Astrocyte of the cerebellum (primary cell): ENCODE results near the gene PPP1R10.

ENCODE experiments used
- DNase-seq: peaks from one replicate; pipeline ENCODE4 v3.0.0-alpha.2; 2011; ENCODE audit warnings: low read depth
- H3K4me3 ChIP-seq: 2 replicates; pipeline ENCODE4 v1.5.1; 2011; ENCODE audit warnings: mild to moderate bottlenecking, low read depth, low read length, moderate library complexity
- CTCF ChIP-seq: IDR thresholded peaks from 2 replicates; pipeline ENCODE4 v1.5.1; 2012; ENCODE audit warnings: low read length, low read depth, moderate library complexity, mild to moderate bottlenecking; ENCODE audit errors: missing control alignments
- in situ Hi-C: cut with HindIII; loops from 2 replicates; pipeline ENCODE4 v1.10.0; 2017; ENCODE audit warnings: low sequenced_read_pairs

PPP1R10 gene

DNA sequence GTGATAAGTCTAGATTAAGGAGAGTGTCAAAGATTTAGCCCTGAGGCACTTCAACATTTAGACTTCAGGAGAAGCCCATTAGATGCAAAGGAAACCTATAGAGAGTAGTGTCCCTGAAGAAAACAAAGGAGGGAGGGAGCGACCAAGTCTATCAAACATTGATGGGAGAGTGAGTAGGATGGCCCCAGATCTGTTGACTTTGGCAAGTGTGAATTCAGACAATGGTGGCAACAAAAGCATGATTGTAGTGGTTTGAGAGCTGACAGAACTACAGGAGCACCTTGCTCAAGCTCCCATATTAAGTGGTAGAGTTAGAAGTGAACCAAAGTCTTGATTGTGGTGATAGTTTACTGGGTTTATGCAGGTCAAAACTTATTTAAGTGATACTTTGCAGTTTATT, 46.8 kb downstream of the PPP1R10 start:
- no peak for TF ChIP-seq CTCF
- peak overlapping the region; percentile 63 for H3K4me3 ChIP-seq
- in situ Hi-C loops = no loop called here
- no peak for DNase-seq

- TF ChIP-seq CTCF = no peak
- in situ Hi-C loops = no loop called here
- no peak overlapping the region for H3K4me3 ChIP-seq
- DNase-seq = no peak
Measured at GRCh38 chr6:30568245-30568644, 48.8 kb downstream of the PPP1R10 start.

GRCh38 chr6:30565772-30566171, 51.3 kb downstream of the PPP1R10 start:
- no peak for TF ChIP-seq CTCF
- in situ Hi-C loops = no loop called here
- no peak overlapping the region for H3K4me3 ChIP-seq
- no peak for DNase-seq

- DNase-seq = no peak
- no peak overlapping the region for H3K4me3 ChIP-seq
- in situ Hi-C loops = loop anchor here (5.0 kb wide), 1 partner anchor 48 kb away; no protein-coding TSS in a partner anchor
- TF ChIP-seq CTCF = no peak
Measured at GRCh38 chr6:30564114-30564513, 52.9 kb downstream of the PPP1R10 start.

- in situ Hi-C loops = loop anchor here (5.0 kb wide), 1 partner anchor 50 kb away; no protein-coding TSS in a partner anchor
- H3K4me3 ChIP-seq = no peak overlapping the region
- DNase-seq = no peak
- TF ChIP-seq CTCF = no peak
Measured at GRCh38 chr6:30562470-30563425, 54.3 kb downstream of the PPP1R10 start.

DNA sequence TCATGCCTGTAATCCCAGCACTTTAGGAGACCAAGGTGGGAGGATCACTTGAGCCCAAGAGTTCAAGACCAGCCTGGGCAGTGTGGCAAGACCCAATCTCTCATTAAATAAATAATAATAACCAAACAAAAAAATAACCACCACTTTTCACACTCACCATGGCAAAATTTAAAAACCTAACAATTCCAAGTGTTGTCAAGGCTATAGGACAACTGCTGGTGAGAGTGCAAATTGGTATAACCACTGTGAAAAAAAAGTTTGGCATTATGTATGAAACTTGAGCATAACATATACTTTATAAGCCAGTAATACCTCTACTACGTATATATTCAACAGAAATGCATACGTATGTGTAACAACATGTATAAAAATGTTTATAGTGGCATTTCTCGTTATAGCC, 56.1 kb downstream of the PPP1R10 start:
- in situ Hi-C loops = loop anchor here (5.0 kb wide), 1 partner anchor 51 kb away; no protein-coding TSS in a partner anchor
- DNase-seq = no peak
- no peak overlapping the region for H3K4me3 ChIP-seq
- TF ChIP-seq CTCF = no peak
